Measurements from ENCODE around the gene NCCRP1.
"Not testable (repeated sequence)": the region's sequence is repeated elsewhere in the genome, so short reads cannot be mapped to it uniquely, and the experiment has no call there.

NCCRP1 gene

GRCh38 chr19:39209196-39209595, 12.4 kb downstream of the NCCRP1 start:
- H3K4me1 Mint-ChIP-seq = no peaks in the 10 kb centered on the region
- H3K27ac Mint-ChIP-seq = no peak overlapping the region
- peaks cover 55% of the 10 kb centered on the region for H3K27me3 Mint-ChIP-seq (ENCODE audit: low read depth, poor library complexity)
- no peaks in the 10 kb centered on the region for H3K9me3 Mint-ChIP-seq
- no peak overlapping the region for H3K4me3 Mint-ChIP-seq
- no peaks in the 10 kb centered on the region for H3K36me3 Mint-ChIP-seq (ENCODE audit: low read depth)
- no peak for TF ChIP-seq CTCF (IDR thresholded peaks at IDR 0.05)
- DNase-seq = no peak

DNA sequence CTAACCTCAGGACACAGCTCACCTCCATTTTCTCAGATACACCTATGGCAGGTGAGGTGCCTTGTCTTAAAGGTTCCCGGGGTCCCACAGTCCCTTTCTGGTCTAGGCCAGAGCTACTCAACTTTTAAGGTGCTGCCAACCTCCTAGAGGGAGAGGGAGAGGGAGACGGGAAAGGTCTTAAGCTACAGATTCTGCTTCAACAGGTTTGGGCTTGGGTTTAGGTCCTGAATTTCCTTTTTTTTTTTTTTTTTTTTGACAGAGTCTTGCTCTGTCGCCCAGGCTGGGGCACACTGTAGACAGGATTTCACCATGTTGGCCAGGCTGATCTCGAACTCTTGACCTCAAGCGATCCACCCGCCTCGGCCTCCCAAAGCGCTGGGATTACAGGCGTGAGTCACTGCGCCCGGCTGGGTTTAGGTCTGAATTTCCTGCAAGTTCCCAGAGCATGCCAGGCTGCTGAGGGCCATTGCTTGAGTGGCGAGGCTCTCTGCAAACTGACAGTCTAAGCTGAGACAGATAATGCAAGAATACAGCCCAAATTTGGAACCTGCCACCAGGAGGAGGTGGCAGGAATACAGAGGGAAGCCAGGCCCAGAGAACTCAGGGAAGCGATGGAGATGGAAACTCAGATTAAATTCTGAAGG, 15.1 kb downstream of the NCCRP1 start:
- Mint-ChIP-seq H3K36me3 (ENCODE audit: low read depth) (no peaks in the 10 kb centered on the region), H3K9me3 (peaks cover 9% of the 10 kb centered on the region), H3K4me1 (no peaks in the 10 kb centered on the region), H3K27me3 (ENCODE audit: low read depth, poor library complexity) (peaks cover 59% of the 10 kb centered on the region), H3K4me3 (no peak overlapping the region), H3K27ac (no peak overlapping the region)
- no peak for DNase-seq
- no peak for TF ChIP-seq CTCF (IDR thresholded peaks at IDR 0.05)

GRCh38 chr19:39212375-39212742, 15.6 kb downstream of the NCCRP1 start:
- no peaks in the 10 kb centered on the region for H3K4me1 Mint-ChIP-seq
- H3K4me3 Mint-ChIP-seq = no peak overlapping the region
- peaks cover 14% of the 10 kb centered on the region for H3K9me3 Mint-ChIP-seq
- peaks cover 4% of the 10 kb centered on the region for H3K36me3 Mint-ChIP-seq (ENCODE audit: low read depth)
- no peak overlapping the region for H3K27ac Mint-ChIP-seq
- TF ChIP-seq CTCF (IDR thresholded peaks at IDR 0.05) = no peak
- peak; percentile 33 for DNase-seq
- peaks cover 62% of the 10 kb centered on the region for H3K27me3 Mint-ChIP-seq (ENCODE audit: low read depth, poor library complexity)

DNA sequence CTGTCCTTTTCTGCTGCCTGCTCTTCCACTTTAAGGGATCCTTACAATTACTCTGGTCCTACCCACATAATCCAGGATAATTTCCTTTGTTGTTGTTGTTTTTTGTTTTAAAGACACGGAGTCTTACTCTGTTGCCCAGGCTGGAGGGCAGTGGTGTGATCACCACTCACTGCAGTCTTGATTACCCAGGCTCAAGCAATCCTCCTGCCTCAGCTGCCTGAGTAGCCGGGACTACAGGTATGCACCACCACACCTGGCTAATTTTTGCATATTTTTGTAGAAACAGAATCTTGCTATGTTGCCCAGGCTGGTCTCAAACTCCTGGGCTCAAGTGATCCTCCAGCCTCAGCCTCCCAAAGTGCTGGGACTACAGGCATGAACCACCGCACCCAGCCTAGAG, 18.6 kb downstream of the NCCRP1 start:
- not testable (repeated sequence) for H3K4me1 Mint-ChIP-seq; H3K36me3 Mint-ChIP-seq (ENCODE audit: low read depth); DNase-seq; H3K4me3 Mint-ChIP-seq; H3K27ac Mint-ChIP-seq
- Mint-ChIP-seq H3K9me3 (peaks cover 20% of the 10 kb centered on the region), H3K27me3 (ENCODE audit: low read depth, poor library complexity) (peaks cover 69% of the 10 kb centered on the region)

DNA sequence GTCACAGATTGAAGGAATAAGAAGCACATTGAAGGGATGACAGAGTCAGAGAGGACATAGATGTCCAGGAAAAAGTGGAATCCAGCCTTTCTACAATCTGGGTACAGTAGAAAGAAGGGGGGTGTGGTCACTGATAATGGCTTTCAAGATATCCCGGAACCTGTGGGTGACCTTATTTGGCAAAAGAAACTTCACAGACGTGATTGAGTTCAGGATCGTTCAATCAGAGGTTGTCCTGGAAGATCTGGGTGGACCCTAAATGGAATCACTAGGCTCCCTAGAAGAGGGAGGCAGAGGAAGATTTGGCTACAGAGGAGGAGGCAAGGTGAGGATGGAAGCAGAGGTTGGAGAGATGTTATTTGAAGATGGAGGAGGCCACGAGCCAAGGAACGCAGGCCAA, 20.3 kb downstream of the NCCRP1 start:
- no peak for TF ChIP-seq CTCF (IDR thresholded peaks at IDR 0.05)
- Mint-ChIP-seq H3K4me3 (no peak overlapping the region), H3K9me3 (peaks cover 20% of the 10 kb centered on the region), H3K36me3 (ENCODE audit: low read depth) (peaks cover 4% of the 10 kb centered on the region), H3K4me1 (no peaks in the 10 kb centered on the region), H3K27ac (no peak overlapping the region), H3K27me3 (ENCODE audit: low read depth, poor library complexity) (peaks cover 76% of the 10 kb centered on the region)
- no peak for DNase-seq

DNA sequence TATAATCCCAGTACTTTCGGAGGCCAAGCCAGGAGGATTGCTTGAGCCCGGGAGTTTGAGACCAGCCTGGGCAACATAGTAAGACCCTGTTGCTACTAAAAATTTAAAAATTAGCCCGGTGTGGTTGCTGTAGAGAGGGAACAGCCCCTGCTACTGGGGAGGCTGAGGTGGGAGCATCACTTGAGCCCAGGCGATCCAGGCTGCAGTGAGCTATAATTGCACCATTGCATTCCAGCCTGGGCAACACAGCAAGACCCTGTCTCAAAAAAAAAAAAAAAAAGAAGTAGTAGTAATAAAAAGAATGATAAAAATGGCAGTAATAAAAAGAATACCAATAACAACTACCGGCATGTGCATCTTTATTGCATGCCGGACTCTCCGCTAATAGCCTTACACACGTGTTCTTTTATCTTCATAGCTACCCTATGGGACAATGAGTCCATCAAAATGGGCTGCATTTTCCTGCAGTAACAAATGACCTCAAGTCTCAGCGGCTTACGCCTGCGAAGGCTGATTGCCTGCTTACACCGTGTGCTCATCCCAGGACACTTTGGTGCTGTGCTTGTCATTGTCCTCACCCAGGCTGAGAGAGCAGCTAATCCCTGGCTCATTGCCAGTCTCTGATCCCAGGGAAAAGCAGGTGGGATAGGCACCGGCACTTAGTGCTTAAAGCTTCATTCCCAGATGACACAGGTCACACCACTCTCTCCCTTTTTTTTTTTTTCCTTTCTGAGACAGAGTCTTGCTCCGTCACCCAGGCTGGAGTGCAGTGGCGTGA, 21.7 kb downstream of the NCCRP1 start:
- Mint-ChIP-seq H3K27me3 (ENCODE audit: low read depth, poor library complexity) (peaks cover 70% of the 10 kb centered on the region), H3K36me3 (ENCODE audit: low read depth) (peaks cover 4% of the 10 kb centered on the region), H3K4me1 (no peaks in the 10 kb centered on the region), H3K27ac (no peak overlapping the region), H3K4me3 (no peak overlapping the region), H3K9me3 (peaks cover 20% of the 10 kb centered on the region)
- no peak for TF ChIP-seq CTCF (IDR thresholded peaks at IDR 0.05)
- DNase-seq = no peak

DNA sequence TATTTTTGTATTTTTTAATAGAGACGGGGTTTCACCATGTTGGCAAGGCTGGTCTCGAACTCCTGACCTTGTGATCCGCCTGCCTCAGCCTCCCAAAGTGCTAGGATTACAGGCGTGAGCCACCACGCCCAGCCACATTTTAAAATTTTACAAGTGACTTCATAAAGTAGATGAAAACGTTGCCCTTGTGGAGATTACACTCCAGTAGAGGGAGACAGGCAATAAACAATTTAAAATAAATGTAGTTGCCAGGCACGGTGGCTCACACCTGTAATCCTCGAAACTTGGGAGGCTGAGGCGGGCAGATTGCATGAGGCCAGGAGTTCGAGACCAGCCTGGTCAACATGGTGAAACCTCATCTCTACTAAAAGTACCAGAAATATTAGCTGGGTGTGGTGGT, 22.3 kb downstream of the NCCRP1 start:
- H3K9me3 Mint-ChIP-seq = peaks cover 20% of the 10 kb centered on the region
- H3K27me3 Mint-ChIP-seq (ENCODE audit: low read depth, poor library complexity) = peaks cover 65% of the 10 kb centered on the region
- not testable (repeated sequence) for H3K4me3 Mint-ChIP-seq; H3K27ac Mint-ChIP-seq; H3K4me1 Mint-ChIP-seq; DNase-seq; H3K36me3 Mint-ChIP-seq (ENCODE audit: low read depth)
